Upper lobe of left lung (tissue), 4 donors: ENCODE results near the gene PTK6.

Source experiments
- CTCF ChIP-seq, 6 experiments: fragments of 450-650 bp in 4 of 6; fragments of 200-600 bp in 2 of 6; sonication (generic) in 2 of 6; IDR thresholded peaks; one replicate each; pipeline ENCODE4 v1.5.1; 2016 to 2019; ENCODE audit warnings: antibody characterized with exemption in 6 of 6
- EP300 ChIP-seq, 4 donors: sonication (generic); formaldehyde crosslinking; IDR thresholded peaks; one replicate each; pipeline ENCODE4 v1.5.1; 2017; ENCODE audit warnings: antibody characterized with exemption in 4 of 4, control low read depth in 2 of 4

DNA sequence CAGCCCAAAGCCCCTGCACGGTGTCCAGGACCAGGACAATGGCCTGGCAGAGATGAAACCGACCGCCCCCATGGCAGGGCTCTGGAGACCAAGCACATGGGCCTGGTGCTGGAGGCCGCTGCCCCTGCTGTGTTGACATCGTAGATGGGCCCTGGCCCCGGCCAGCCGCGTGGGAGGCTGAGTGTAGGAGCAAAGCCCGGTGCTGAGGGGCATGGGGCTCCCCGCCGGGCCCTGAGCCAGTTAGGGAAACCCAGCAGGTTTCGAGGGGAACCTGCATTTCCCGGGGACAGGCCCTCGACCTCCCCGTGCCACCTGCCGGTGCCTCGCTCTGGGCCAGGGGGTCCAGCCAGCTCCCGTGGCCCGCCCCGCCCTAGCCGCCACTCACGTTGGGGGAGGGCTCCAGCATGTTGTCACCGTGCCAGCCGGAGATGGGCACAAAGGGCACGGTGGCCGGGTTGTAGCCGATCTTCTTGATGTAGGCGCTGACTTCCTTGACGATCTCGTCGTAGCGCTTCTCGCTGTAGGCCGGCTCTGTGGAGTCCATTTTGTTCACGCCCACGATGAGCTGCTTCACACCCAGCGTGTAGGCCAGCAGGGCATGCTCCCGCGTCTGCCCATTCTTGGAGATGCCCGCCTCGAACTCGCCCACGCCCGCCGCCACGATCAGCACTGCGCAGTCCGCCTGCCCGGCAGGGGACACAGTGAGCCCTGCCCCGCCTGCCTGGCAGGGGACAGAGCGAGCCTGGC is 42.6 kb downstream of the PTK6 start:
- TF ChIP-seq CTCF (IDR thresholded peaks at IDR 0.05), result no peak
- TF ChIP-seq EP300 (IDR thresholded peaks at IDR 0.05), result no peak
